Keratinocyte (primary cell): ENCODE data around the gene MIXL1.

Experiments used
- CTCF ChIP-seq, 3 experiments: IDR thresholded peaks in 1 of 3; conservative IDR thresholded peaks in 1 of 3; optimal IDR thresholded peaks in 1 of 3; 2 replicates in 2 of 3; 3 replicates in 1 of 3; pipeline versions ENCODE3 to v1.5.1; 2011; ENCODE audit warnings: low read length in 3 of 3, mild to moderate bottlenecking in 3 of 3, moderate library complexity in 2 of 3, control low read depth in 1 of 3, inconsistent platforms in 1 of 3; ENCODE audit not compliant: insufficient read depth in 2 of 3; ENCODE audit errors: extremely low read depth in 1 of 3
- EZH2 ChIP-seq: IDR thresholded peaks from one replicate; pipeline ENCODE4 v1.6.1; 2012; ENCODE audit warnings: inconsistent platforms, mild to moderate bottlenecking, low read length, moderate library complexity

DNA sequence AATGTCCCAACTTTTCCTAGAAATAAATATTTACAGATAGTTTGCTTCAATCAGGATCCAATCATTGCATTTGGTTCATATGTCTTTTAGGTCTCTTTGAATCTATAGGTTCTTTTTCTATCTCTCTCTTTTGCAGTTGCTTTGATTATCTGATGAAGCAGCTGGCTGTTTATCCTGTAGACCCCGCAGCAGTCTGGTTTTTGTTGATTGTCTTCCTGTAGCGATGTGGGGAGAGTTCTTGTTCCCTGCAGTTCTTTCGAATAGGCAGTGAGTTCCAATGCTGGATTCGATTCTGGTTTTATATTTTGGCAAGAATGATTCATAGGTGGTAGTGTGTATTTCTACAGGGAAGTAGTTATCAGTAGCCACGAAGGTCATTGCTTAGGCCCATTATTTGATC, 7.4 kb upstream of the MIXL1 start:
- TF ChIP-seq CTCF (optimal IDR thresholded peaks at IDR 0.05 in 1 of 3, IDR thresholded peaks at IDR 0.05 in 1 of 3, conservative IDR thresholded peaks at IDR 0.05 in 1 of 3; ENCODE audit: extremely low read depth in 1 of 3, insufficient read depth in 2 of 3, low read length in 3 of 3) (no peak), EZH2 (no peak)
